Thyroid gland (tissue), 4 donors: ENCODE data around the gene SUGCT. TPM values are rescaled to one million over a fixed set of nuclear protein-coding genes. Genes with fewer than 3 reads are reported as not detected.

ENCODE experiments used
- DNase-seq, 2 donors: peaks; one replicate each; pipeline ENCODE4 v3.0.0-alpha.2; 2019
- H3K27ac ChIP-seq, 3 donors: fragments of 200-600 bp; sonication (generic); 1 replicate in 2 of 3; 2 replicates in 1 of 3; pipeline ENCODE4 v1.5.1; 2016 to 2019; ENCODE audit warnings: mild to moderate bottlenecking in 1 of 3, moderate library complexity in 1 of 3
- H3K27me3 ChIP-seq: fragments of 200-600 bp; sonication (generic); one replicate; pipeline ENCODE4 v1.5.1; 2019
- H3K36me3 ChIP-seq, 2 donors: fragments of 200-600 bp; sonication (generic); one replicate each; pipeline ENCODE4 v1.5.1; 2016 to 2019
- H3K4me1 ChIP-seq, 2 donors: fragments of 200-600 bp; sonication (generic); one replicate each; pipeline ENCODE4 v1.5.1; 2017 to 2019
- H3K4me3 ChIP-seq, 3 donors: fragments of 200-600 bp; sonication (generic); replicated peaks in 1 of 3; 1 replicate in 2 of 3; 2 replicates in 1 of 3; pipeline ENCODE4 v1.5.1; 2016; ENCODE audit warnings: mild to moderate bottlenecking in 1 of 3
- H3K9me3 ChIP-seq: fragments of 200-600 bp; sonication (generic); one replicate; pipeline ENCODE4 v1.5.1; 2017
- POLR2A ChIP-seq, 2 donors: fragments of 450-650 bp; IDR thresholded peaks; one replicate each; pipeline ENCODE4 v1.6.1; 2017; ENCODE audit warnings: antibody characterized with exemption in 2 of 2, mild to moderate bottlenecking in 2 of 2, moderate library complexity in 1 of 2
- WGBS, 2 donors: methylation state at CpG; one replicate each; pipeline ENCODE4 v1.1.5; 2017; 5-methylcytosine and 5-hydroxymethylcytosine counted together
- intact Hi-C: fragments of 100-400 bp; cut with DNase I; formaldehyde crosslinking; loops from one replicate; pipeline ENCODE4 v1.15.1; 2023
- total RNA-seq, 4 donors: library from RNA; depleted of rRNA; stranded (reverse); fragments of >200 nt; gene quantifications; one replicate each; pipeline ENCODE4 v1.2.3, GENCODE V29; 2016
- TF ChIP-seq, protein P1 (sequence below), 6 experiments: fragments of 200-600 bp in 3 of 6; fragments of 450-650 bp in 3 of 6; sonication (generic) in 3 of 6; IDR thresholded peaks; one replicate each; pipeline ENCODE4 v1.5.1; 2016 to 2019; ENCODE audit warnings: antibody characterized with exemption in 6 of 6, mild to moderate bottlenecking in 2 of 6, inconsistent platforms in 1 of 6, moderate library complexity in 1 of 6

Gene SUGCT
- total RNA-seq, 4 donors from 2014 or later, result 1.3 to 15.2 (median 3.2) TPM

DNA sequence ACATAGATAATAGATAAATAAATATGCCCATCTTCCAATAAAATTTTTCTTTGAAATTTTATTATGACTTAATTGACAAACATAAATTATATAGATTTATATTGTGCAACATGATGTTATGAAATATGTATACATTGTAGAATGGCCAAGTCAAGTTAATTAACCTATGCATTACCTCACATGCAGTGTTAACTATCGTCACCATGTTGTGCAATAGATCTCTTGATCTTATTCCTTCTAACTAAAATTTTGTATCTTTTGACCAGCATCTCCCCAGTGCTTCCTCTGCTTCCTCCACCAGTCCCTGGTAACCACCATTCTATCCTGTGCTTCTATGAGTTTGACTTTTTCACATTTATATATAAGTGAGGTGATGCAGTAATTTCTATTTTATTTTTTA lies 259.6 kb downstream of the SUGCT start:
- no peaks in the 10 kb centered on the region for H3K27me3 ChIP-seq
- no peak for DNase-seq
- H3K4me3 ChIP-seq, result no peak overlapping the region
- TF ChIP-seq POLR2A (IDR thresholded peaks at IDR 0.05), result no peak
- TF ChIP-seq, protein P1, sequence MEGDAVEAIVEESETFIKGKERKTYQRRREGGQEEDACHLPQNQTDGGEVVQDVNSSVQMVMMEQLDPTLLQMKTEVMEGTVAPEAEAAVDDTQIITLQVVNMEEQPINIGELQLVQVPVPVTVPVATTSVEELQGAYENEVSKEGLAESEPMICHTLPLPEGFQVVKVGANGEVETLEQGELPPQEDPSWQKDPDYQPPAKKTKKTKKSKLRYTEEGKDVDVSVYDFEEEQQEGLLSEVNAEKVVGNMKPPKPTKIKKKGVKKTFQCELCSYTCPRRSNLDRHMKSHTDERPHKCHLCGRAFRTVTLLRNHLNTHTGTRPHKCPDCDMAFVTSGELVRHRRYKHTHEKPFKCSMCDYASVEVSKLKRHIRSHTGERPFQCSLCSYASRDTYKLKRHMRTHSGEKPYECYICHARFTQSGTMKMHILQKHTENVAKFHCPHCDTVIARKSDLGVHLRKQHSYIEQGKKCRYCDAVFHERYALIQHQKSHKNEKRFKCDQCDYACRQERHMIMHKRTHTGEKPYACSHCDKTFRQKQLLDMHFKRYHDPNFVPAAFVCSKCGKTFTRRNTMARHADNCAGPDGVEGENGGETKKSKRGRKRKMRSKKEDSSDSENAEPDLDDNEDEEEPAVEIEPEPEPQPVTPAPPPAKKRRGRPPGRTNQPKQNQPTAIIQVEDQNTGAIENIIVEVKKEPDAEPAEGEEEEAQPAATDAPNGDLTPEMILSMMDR (IDR thresholded peaks at IDR 0.05), result no peak
- 94 to 97% methylated on average over 1 of the region's 1 CpG for WGBS, 2 donors
- H3K4me1 ChIP-seq, result no peaks in the 10 kb centered on the region
- intact Hi-C loops, result no loop called here
- no peaks in the 10 kb centered on the region for H3K36me3 ChIP-seq
- no peaks in the 10 kb centered on the region for H3K9me3 ChIP-seq
- no peak overlapping the region for H3K27ac ChIP-seq

GRCh38 chr7:40400525-40400924 lies 265.7 kb downstream of the SUGCT start:
- Histone ChIP-seq H3K36me3 (no peaks in the 10 kb centered on the region), H3K4me3 (no peak overlapping the region), H3K4me1 (no peaks in the 10 kb centered on the region), H3K27ac (no peak overlapping the region), H3K27me3 (no peaks in the 10 kb centered on the region), H3K9me3 (no peaks in the 10 kb centered on the region)
- WGBS, 2 donors, result 92% methylated on average over 4 of the region's 4 CpGs
- TF ChIP-seq, protein P1 (IDR thresholded peaks at IDR 0.05), result no peak
- TF ChIP-seq POLR2A (IDR thresholded peaks at IDR 0.05), result no peak
- no peak for DNase-seq
- intact Hi-C loops, result no loop called here

- no peak overlapping the region for H3K27ac ChIP-seq
- WGBS, 2 donors, result 79 to 81% methylated on average over 1 of the region's 1 CpG
- no peak for DNase-seq
- intact Hi-C loops, result no loop called here
- H3K4me1 ChIP-seq, result no peaks in the 10 kb centered on the region
- H3K36me3 ChIP-seq, result no peaks in the 10 kb centered on the region
- no peaks in the 10 kb centered on the region for H3K9me3 ChIP-seq
- H3K4me3 ChIP-seq, result no peak overlapping the region
- H3K27me3 ChIP-seq, result no peaks in the 10 kb centered on the region
- TF ChIP-seq, protein P1 (IDR thresholded peaks at IDR 0.05), result no peak
- TF ChIP-seq POLR2A (IDR thresholded peaks at IDR 0.05), result no peak
Observed at GRCh38 chr7:40401406-40401805, 266.6 kb downstream of the SUGCT start.

GRCh38 chr7:40402661-40403060 lies 267.9 kb downstream of the SUGCT start:
- no peaks in the 10 kb centered on the region for H3K9me3 ChIP-seq
- no peak overlapping the region for H3K27ac ChIP-seq
- no peak for TF ChIP-seq POLR2A (IDR thresholded peaks at IDR 0.05)
- TF ChIP-seq, protein P1 (IDR thresholded peaks at IDR 0.05), result no peak
- H3K4me1 ChIP-seq, result no peaks in the 10 kb centered on the region
- no peaks in the 10 kb centered on the region for H3K27me3 ChIP-seq
- H3K4me3 ChIP-seq, result no peak overlapping the region
- DNase-seq, result no peak
- 59 to 64% methylated on average over 5 of the region's 5 CpGs for WGBS, 2 donors
- intact Hi-C loops, result no loop called here
- H3K36me3 ChIP-seq, result no peaks in the 10 kb centered on the region

GRCh38 chr7:40403703-40404476 lies 269.1 kb downstream of the SUGCT start:
- no peak overlapping the region for H3K27ac ChIP-seq
- H3K36me3 ChIP-seq, result no peaks in the 10 kb centered on the region
- WGBS, 2 donors, result 88 to 95% methylated on average over 3 of the region's 3 CpGs
- H3K9me3 ChIP-seq, result no peaks in the 10 kb centered on the region
- no peaks in the 10 kb centered on the region for H3K4me1 ChIP-seq
- no peak overlapping the region for H3K4me3 ChIP-seq
- DNase-seq, result no peak
- TF ChIP-seq, protein P1 (IDR thresholded peaks at IDR 0.05), result no peak
- no peak for TF ChIP-seq POLR2A (IDR thresholded peaks at IDR 0.05)
- intact Hi-C loops, result no loop called here
- no peaks in the 10 kb centered on the region for H3K27me3 ChIP-seq
